Kidney epithelial cell (primary cell): ENCODE results near the gene NT5C2. TPM values are rescaled to one million over a fixed set of nuclear protein-coding genes. Genes with fewer than 3 reads are reported as not detected.
"Not testable (repeated sequence)": the region's sequence is repeated elsewhere in the genome, so short reads cannot be mapped to it uniquely, and the experiment has no call there.

Source experiments
- DNase-seq: peaks from one replicate; pipeline ENCODE4 v3.0.0-alpha.2; 2010; ENCODE audit warnings: low read depth
- H3K27me3 ChIP-seq: 2 replicates; pipeline ENCODE4 v1.6.0; 2011; ENCODE audit warnings: low read length; ENCODE audit not compliant: control insufficient read depth, insufficient read depth
- H3K36me3 ChIP-seq: 2 replicates; pipeline ENCODE4 v1.5.1; 2011; ENCODE audit warnings: low read length; ENCODE audit not compliant: control insufficient read depth, insufficient read depth
- H3K4me3 ChIP-seq: 2 replicates; pipeline ENCODE4 v1.5.1; 2011; ENCODE audit warnings: low read depth, mild to moderate bottlenecking, control low read depth, low read length
- CTCF ChIP-seq: IDR thresholded peaks from 2 replicates; pipeline ENCODE4 v1.5.1; 2011; ENCODE audit warnings: mild to moderate bottlenecking, moderate library complexity, low read length, control low read depth, inconsistent platforms; ENCODE audit not compliant: insufficient read depth, poor library complexity, severe bottlenecking
- total RNA-seq: library from RNA; depleted of rRNA; stranded (reverse); fragments of >200 nt; gene quantifications from 2 replicates; pipeline ENCODE4 v1.2.3, GENCODE V29; 2015

Gene NT5C2
- total RNA-seq, 1 donor from 2014 or later, result 90.7 TPM

- no peak for TF ChIP-seq CTCF
- no peak for DNase-seq
- no peak overlapping the region for H3K4me3 ChIP-seq
- no peaks in the 10 kb centered on the region for H3K27me3 ChIP-seq
- no peaks in the 10 kb centered on the region for H3K36me3 ChIP-seq
Measured at GRCh38 chr10:103184615-103185014, 8.5 kb downstream of the NT5C2 start.

- not testable (repeated sequence) for H3K4me3 ChIP-seq, H3K27me3 ChIP-seq, DNase-seq, H3K36me3 ChIP-seq
Measured at GRCh38 chr10:103183991-103184451, 9.1 kb downstream of the NT5C2 start.

- TF ChIP-seq CTCF, result no peak
- Histone ChIP-seq H3K4me3 (no peak overlapping the region), H3K27me3 (no peaks in the 10 kb centered on the region), H3K36me3 (no peaks in the 10 kb centered on the region)
- no peak for DNase-seq
Measured at GRCh38 chr10:103181244-103181643, 11.8 kb downstream of the NT5C2 start.

GRCh38 chr10:103180491-103180890 lies 12.6 kb downstream of the NT5C2 start:
- no peak for TF ChIP-seq CTCF
- Histone ChIP-seq H3K36me3 (no peaks in the 10 kb centered on the region), H3K4me3 (no peak overlapping the region), H3K27me3 (no peaks in the 10 kb centered on the region)
- DNase-seq, result no peak

GRCh38 chr10:103177123-103177522 lies 15.9 kb downstream of the NT5C2 start:
- Histone ChIP-seq H3K27me3 (no peaks in the 10 kb centered on the region), H3K4me3 (no peak overlapping the region), H3K36me3 (peaks cover 3% of the 10 kb centered on the region)
- TF ChIP-seq CTCF, result no peak
- no peak for DNase-seq

GRCh38 chr10:103175580-103176285 lies 17.3 kb downstream of the NT5C2 start:
- no peak for DNase-seq
- Histone ChIP-seq H3K27me3 (no peaks in the 10 kb centered on the region), H3K36me3 (peaks cover 3% of the 10 kb centered on the region), H3K4me3 (no peak overlapping the region)
- no peak for TF ChIP-seq CTCF

GRCh38 chr10:103174324-103174723 lies 18.7 kb downstream of the NT5C2 start:
- H3K4me3 ChIP-seq, H3K36me3 ChIP-seq, DNase-seq, H3K27me3 ChIP-seq: not testable (repeated sequence)
